ENCODE results near the gene PLEKHM2. TPM values are rescaled to one million over a fixed set of nuclear protein-coding genes. Genes with fewer than 3 reads are reported as not detected.

The PLEKHM2 gene
- total RNA-seq, 1 experiment from 2014 or later, result 51.5 TPM

DNA sequence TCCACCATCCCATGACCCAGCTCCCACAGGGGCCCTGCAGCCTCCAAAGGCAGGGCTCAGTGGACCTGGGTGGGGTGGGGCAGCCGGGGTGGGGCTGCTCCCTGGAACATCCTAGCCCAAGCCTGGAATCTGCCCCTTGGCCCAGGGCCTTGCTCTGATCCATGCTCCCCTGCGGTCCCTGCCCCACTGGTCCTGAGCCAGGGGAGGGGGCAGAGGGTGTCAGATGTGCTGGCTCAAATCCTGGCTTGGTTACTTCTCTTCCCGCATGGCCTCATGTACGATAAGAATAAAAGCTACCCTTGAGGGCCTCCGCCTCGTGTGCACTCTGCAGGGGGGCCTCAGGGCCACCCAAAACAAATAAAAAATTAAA lies 52.8 kb downstream of the PLEKHM2 start:
- CTCF ChIA-PET, result interaction anchor here (0.6 to 0.7 kb wide), 2 partner anchors 41 to 320 kb away, joined by 3 read pairs; no protein-coding TSS in a partner anchor
- POLR2A ChIA-PET, result interaction anchor here (0.8 to 1.4 kb wide), 3 partner anchors 56 to 119 kb away, joined by 3 to 5 read pairs (median 3); no protein-coding TSS in a partner anchor
- Mint-ChIP-seq H3K4me1 (ENCODE audit: insufficient read depth, unreplicated experiment) (peaks cover 7% of the 10 kb centered on the region), H3K4me3 (ENCODE audit: unreplicated experiment) (no peak overlapping the region), H3K27ac (ENCODE audit: low read depth, unreplicated experiment) (no peak overlapping the region), H3K27me3 (ENCODE audit: insufficient read depth, unreplicated experiment) (no peaks in the 10 kb centered on the region), H3K9me3 (ENCODE audit: unreplicated experiment) (no peaks in the 10 kb centered on the region), H3K36me3 (ENCODE audit: insufficient read depth, unreplicated experiment) (peaks cover 17% of the 10 kb centered on the region)
- TF ChIP-seq, protein P1, sequence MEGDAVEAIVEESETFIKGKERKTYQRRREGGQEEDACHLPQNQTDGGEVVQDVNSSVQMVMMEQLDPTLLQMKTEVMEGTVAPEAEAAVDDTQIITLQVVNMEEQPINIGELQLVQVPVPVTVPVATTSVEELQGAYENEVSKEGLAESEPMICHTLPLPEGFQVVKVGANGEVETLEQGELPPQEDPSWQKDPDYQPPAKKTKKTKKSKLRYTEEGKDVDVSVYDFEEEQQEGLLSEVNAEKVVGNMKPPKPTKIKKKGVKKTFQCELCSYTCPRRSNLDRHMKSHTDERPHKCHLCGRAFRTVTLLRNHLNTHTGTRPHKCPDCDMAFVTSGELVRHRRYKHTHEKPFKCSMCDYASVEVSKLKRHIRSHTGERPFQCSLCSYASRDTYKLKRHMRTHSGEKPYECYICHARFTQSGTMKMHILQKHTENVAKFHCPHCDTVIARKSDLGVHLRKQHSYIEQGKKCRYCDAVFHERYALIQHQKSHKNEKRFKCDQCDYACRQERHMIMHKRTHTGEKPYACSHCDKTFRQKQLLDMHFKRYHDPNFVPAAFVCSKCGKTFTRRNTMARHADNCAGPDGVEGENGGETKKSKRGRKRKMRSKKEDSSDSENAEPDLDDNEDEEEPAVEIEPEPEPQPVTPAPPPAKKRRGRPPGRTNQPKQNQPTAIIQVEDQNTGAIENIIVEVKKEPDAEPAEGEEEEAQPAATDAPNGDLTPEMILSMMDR (IDR thresholded peaks at IDR 0.05; ENCODE audit: unreplicated experiment), result no peak
- no peak for DNase-seq (ENCODE audit: unreplicated experiment)
- no TSS peak for BruUV-seq (replicated peaks)
- intact Hi-C loops (cut with micrococcal nuclease), result no loop called here

DNA sequence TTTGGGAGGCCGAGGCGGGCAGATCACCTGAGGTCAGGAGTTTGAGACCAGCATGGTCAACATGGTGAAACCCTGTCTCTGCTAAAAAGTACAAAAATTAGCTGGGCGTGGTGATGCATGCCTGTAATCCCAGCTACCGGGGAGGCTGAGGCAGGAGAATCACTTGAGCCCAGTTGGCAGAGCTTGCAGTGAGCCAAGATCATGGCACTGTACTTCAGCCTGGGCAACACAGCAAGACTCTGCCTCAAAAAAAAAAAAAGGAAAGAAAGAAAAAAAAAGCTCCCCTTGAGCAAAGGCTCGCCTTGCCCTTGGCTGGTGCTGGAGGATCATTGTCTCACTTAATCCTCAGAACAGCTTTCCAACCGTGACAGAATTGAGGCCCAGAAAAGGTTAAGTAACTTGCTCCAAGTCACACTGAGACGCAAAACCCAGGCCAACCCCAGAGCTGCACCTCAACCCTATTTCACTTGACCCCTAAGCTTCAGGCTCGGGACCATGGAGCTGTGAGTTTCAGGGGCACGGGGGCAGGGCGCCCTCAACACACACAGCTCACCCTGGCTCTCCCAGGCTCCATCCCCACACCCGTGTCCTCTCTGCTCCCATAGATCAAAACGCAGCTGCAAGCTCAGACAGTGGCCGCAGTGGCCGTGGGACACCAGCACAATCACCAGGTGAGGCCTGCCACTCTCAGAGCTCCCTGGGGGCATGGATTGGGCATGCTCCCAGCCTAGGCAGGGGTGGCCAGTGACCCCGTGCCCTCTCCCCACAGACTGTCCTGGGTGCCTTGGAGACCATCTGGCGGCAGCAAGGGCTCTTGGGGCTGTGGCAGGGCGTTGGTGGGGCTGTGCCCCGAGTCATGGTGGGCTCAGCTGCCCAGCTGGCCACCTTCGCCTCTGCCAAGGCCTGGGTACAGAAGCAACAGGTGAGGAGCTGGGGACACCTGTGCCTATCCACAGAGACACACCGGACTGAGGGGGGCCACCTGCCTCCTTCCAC lies 53.5 kb downstream of the PLEKHM2 start:
- no peak overlapping the region for H3K4me3 Mint-ChIP-seq (ENCODE audit: unreplicated experiment)
- ChIA-PET CTCF (interaction anchor here (0.6 to 1.8 kb wide), 6 partner anchors 18 to 302 kb away, joined by 3 to 5 read pairs (median 3); no protein-coding TSS in a partner anchor), POLR2A (interaction anchor here (0.6 to 0.9 kb wide), 3 partner anchors 9 to 119 kb away, joined by 3 to 5 read pairs (median 4); no protein-coding TSS in a partner anchor)
- DNase-seq (ENCODE audit: unreplicated experiment), result no peak
- H3K4me1 Mint-ChIP-seq (ENCODE audit: insufficient read depth, unreplicated experiment), result peaks cover 7% of the 10 kb centered on the region
- no TSS peak for BruUV-seq (replicated peaks)
- peaks cover 15% of the 10 kb centered on the region for H3K36me3 Mint-ChIP-seq (ENCODE audit: insufficient read depth, unreplicated experiment)
- H3K9me3 Mint-ChIP-seq (ENCODE audit: unreplicated experiment), result no peaks in the 10 kb centered on the region
- TF ChIP-seq, protein P1 (IDR thresholded peaks at IDR 0.05; ENCODE audit: unreplicated experiment), result no peak
- intact Hi-C loops (cut with micrococcal nuclease), result no loop called here
- H3K27me3 Mint-ChIP-seq (ENCODE audit: insufficient read depth, unreplicated experiment), result no peaks in the 10 kb centered on the region
- no peak overlapping the region for H3K27ac Mint-ChIP-seq (ENCODE audit: low read depth, unreplicated experiment)

DNA sequence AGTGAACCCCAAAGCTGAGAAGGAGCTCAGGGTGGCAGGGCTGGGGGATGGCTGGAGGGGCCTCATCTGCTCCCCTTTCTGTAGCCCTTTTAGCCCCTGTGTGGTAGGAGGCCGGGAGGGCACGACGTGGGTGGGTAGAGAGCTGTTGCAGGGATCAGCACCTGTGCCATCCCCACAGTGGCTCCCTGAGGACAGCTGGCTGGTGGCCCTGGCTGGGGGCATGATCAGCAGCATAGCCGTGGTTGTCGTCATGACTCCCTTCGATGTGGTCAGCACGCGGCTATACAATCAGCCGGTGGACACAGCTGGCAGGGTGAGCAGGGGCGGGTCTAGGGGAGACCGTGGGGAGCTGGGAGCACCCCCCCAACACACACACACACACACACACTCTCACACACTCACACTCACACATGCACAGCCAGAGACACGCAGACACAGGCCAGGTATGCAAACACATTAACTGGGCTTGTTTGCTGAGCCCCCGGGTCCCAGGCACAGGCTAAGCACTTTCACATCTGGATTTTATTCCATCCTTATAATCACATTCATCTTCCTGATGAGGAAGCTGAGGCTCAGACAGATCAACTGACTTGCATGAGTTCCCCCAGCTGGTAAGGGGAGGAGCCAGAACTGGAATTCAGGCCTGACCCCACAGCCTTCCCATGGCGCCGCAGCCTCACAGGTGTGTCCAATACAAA lies 54.4 kb downstream of the PLEKHM2 start:
- Mint-ChIP-seq H3K36me3 (ENCODE audit: insufficient read depth, unreplicated experiment) (peaks cover 7% of the 10 kb centered on the region), H3K4me1 (ENCODE audit: insufficient read depth, unreplicated experiment) (peaks cover 7% of the 10 kb centered on the region), H3K4me3 (ENCODE audit: unreplicated experiment) (no peak overlapping the region), H3K27me3 (ENCODE audit: insufficient read depth, unreplicated experiment) (no peaks in the 10 kb centered on the region), H3K27ac (ENCODE audit: low read depth, unreplicated experiment) (no peak overlapping the region), H3K9me3 (ENCODE audit: unreplicated experiment) (no peaks in the 10 kb centered on the region)
- DNase-seq (ENCODE audit: unreplicated experiment), result no peak
- ChIA-PET CTCF (interaction anchor here (0.5 to 1.8 kb wide), 5 partner anchors 17 to 303 kb away, joined by 3 to 5 read pairs (median 4); no protein-coding TSS in a partner anchor), POLR2A (interaction anchor here (0.5 kb wide), 1 partner anchor 143 kb away, joined by 4 read pairs; no protein-coding TSS in a partner anchor)
- intact Hi-C loops (cut with micrococcal nuclease), result no loop called here
- TF ChIP-seq, protein P1 (IDR thresholded peaks at IDR 0.05; ENCODE audit: unreplicated experiment), result no peak
- no TSS peak for BruUV-seq (replicated peaks)

Data from MCF 10A (cell line).